ENCODE data around the gene SYNPR.

GRCh38 chr3:63470745-63471144, 192.6 kb downstream of the SYNPR start:
- TF ChIP-seq CTCF (IDR thresholded peaks at IDR 0.05) (no peak), POLR2A (IDR thresholded peaks at IDR 0.05) (no peak), EP300 (IDR thresholded peaks at IDR 0.05) (no peak)
